Lower leg skin (tissue), 3 donors: ENCODE results near the gene PYDC1.

Experiments
- CTCF ChIP-seq, 3 donors: fragments of 450-650 bp; IDR thresholded peaks; one replicate each; pipeline ENCODE4 v1.5.1; 2016; ENCODE audit warnings: antibody characterized with exemption in 3 of 3, mild to moderate bottlenecking in 3 of 3, moderate library complexity in 2 of 3
- POLR2A ChIP-seq, 2 donors: fragments of 450-650 bp; IDR thresholded peaks; one replicate each; pipeline ENCODE4 v1.6.1; 2016 to 2017; ENCODE audit warnings: antibody characterized with exemption in 2 of 2, mild to moderate bottlenecking in 1 of 2, moderate library complexity in 1 of 2

GRCh38 chr16:31216422-31217135 lies at the start of gene PYDC1:
- TF ChIP-seq CTCF (IDR thresholded peaks at IDR 0.05) (no peak), POLR2A (IDR thresholded peaks at IDR 0.05) (no peak)
